Naive thymus-derived CD4-positive, alpha-beta T cell (primary cell): ENCODE results near the gene CAV2. TPM values are rescaled to one million over a fixed set of nuclear protein-coding genes. Genes with fewer than 3 reads are reported as not detected.
A peak's percentile ranks its signal among the peaks of the same experiment; 100 is the strongest.

ENCODE experiments used
- ATAC-seq: fragments of 150-1000 bp; cut with Tn5 transposase; 2 replicates; pipeline ENCODE4 v1.10.0; 2021; ENCODE audit warnings: mild to moderate bottlenecking, moderate library complexity
- CTCF ChIA-PET: fragments of 350-600 bp; sonication (Branson Sonifier 250); formaldehyde crosslinking; loops from one replicate; lab custom pipeline; 2021; ENCODE audit warnings: antibody characterized with exemption; lab: Charles Lee
- POLR2A ChIA-PET: fragments of 350-600 bp; sonication (Branson Sonifier 250); formaldehyde crosslinking; loops from one replicate; lab custom pipeline; 2021; ENCODE audit warnings: antibody characterized with exemption, inconsistent platforms; lab: Charles Lee
- DNase-seq, 9 donors: peaks; one replicate each; pipeline versions ENCODE4 v3.0.0 to v3.0.0-alpha.2; 2020 to 2022; ENCODE audit warnings: mixed read lengths in 1 of 9
- H3K27ac ChIP-seq: one replicate; pipeline ENCODE4 v1.7.0; 2013; ENCODE audit warnings: mild to moderate bottlenecking, low read depth, low read length, moderate library complexity
- H3K27me3 ChIP-seq, 2 donors: one replicate each; pipeline ENCODE4 v1.7.0; 2013; ENCODE audit warnings: low read length in 2 of 2, mild to moderate bottlenecking in 2 of 2, moderate library complexity in 2 of 2; ENCODE audit not compliant: control insufficient read depth in 2 of 2, insufficient read depth in 2 of 2
- H3K36me3 ChIP-seq, 3 experiments: 1 replicate in 2 of 3; 2 replicates in 1 of 3; pipeline ENCODE4 v1.7.0; 2013; ENCODE audit warnings: low read length in 3 of 3, mild to moderate bottlenecking in 3 of 3, moderate library complexity in 1 of 3; ENCODE audit not compliant: insufficient read depth in 3 of 3, control insufficient read depth in 2 of 3
- H3K4me1 ChIP-seq, 2 donors: one replicate each; pipeline ENCODE4 v1.7.0; 2013; ENCODE audit warnings: low read length in 2 of 2, mild to moderate bottlenecking in 2 of 2, moderate library complexity in 1 of 2; ENCODE audit not compliant: control insufficient read depth in 2 of 2, insufficient read depth in 2 of 2
- H3K4me3 ChIP-seq: 2 replicates; pipeline ENCODE4 v1.7.0; 2013; ENCODE audit warnings: mild to moderate bottlenecking, low read length
- H3K9me3 ChIP-seq, 3 experiments: 1 replicate in 2 of 3; 2 replicates in 1 of 3; pipeline ENCODE4 v1.7.0; 2013; ENCODE audit warnings: low read length in 3 of 3; ENCODE audit not compliant: control insufficient read depth in 2 of 3
- H3K27ac Mint-ChIP-seq, 9 donors: one replicate each; pipeline ENCODE4 v1.8.0; 2020 to 2022; ENCODE audit warnings: mixed read lengths in 9 of 9, mild to moderate bottlenecking in 8 of 9, moderate library complexity in 5 of 9, inconsistent platforms in 2 of 9
- H3K27me3 Mint-ChIP-seq, 5 donors: one replicate each; pipeline ENCODE4 v1.8.0; 2021 to 2022; ENCODE audit warnings: mixed read lengths in 5 of 5, mild to moderate bottlenecking in 1 of 5
- H3K36me3 Mint-ChIP-seq, 5 donors: one replicate each; pipeline ENCODE4 v1.8.0; 2020 to 2022; ENCODE audit warnings: mixed read lengths in 5 of 5, mild to moderate bottlenecking in 3 of 5, inconsistent platforms in 1 of 5
- H3K4me1 Mint-ChIP-seq, 7 donors: one replicate each; pipeline ENCODE4 v1.8.0; 2020 to 2022; ENCODE audit warnings: mixed read lengths in 7 of 7, mild to moderate bottlenecking in 3 of 7, inconsistent platforms in 1 of 7
- H3K4me3 Mint-ChIP-seq, 10 donors: one replicate each; pipeline ENCODE4 v1.8.0; 2020 to 2022; ENCODE audit warnings: mild to moderate bottlenecking in 10 of 10, mixed read lengths in 10 of 10, moderate library complexity in 6 of 10, inconsistent platforms in 2 of 10
- H3K9me3 Mint-ChIP-seq, 11 donors: one replicate each; pipeline ENCODE4 v1.8.0; 2020 to 2022; ENCODE audit warnings: mixed read lengths in 11 of 11, mild to moderate bottlenecking in 4 of 11, inconsistent platforms in 1 of 11, moderate library complexity in 1 of 11
- intact Hi-C, 2 donors: fragments of 100-400 bp; cut with micrococcal nuclease; formaldehyde crosslinking; loops; one replicate each; pipeline ENCODE4 v1.15.1; 2023
- polyA plus RNA-seq, 2 donors: library from polyadenylated mRNA; unstranded; fragments of 300-500 nt; fragmentation: Illumina TruSeq; gene quantifications; one replicate each; pipeline ENCODE4 v1.2.3, GENCODE V29; 2021
- total RNA-seq, 6 experiments: library from RNA in 5 of 6; stranded (reverse) in 5 of 6; gene quantifications; 1 replicate in 5 of 6; 2 replicates in 1 of 6; pipeline ENCODE4 v1.2.3 and lab custom pipeline; 2021 to 2026

CAV2 gene, protein sequence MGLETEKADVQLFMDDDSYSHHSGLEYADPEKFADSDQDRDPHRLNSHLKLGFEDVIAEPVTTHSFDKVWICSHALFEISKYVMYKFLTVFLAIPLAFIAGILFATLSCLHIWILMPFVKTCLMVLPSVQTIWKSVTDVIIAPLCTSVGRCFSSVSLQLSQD
- total RNA-seq (under 1 TPM in 1 of 5 experiments, not detected in 4; 0.93 TPM), polyA plus RNA-seq (not detected), total RNA-seq (lab: John Stamatoyannopoulos, UW) (0.40 reads per million)

DNA sequence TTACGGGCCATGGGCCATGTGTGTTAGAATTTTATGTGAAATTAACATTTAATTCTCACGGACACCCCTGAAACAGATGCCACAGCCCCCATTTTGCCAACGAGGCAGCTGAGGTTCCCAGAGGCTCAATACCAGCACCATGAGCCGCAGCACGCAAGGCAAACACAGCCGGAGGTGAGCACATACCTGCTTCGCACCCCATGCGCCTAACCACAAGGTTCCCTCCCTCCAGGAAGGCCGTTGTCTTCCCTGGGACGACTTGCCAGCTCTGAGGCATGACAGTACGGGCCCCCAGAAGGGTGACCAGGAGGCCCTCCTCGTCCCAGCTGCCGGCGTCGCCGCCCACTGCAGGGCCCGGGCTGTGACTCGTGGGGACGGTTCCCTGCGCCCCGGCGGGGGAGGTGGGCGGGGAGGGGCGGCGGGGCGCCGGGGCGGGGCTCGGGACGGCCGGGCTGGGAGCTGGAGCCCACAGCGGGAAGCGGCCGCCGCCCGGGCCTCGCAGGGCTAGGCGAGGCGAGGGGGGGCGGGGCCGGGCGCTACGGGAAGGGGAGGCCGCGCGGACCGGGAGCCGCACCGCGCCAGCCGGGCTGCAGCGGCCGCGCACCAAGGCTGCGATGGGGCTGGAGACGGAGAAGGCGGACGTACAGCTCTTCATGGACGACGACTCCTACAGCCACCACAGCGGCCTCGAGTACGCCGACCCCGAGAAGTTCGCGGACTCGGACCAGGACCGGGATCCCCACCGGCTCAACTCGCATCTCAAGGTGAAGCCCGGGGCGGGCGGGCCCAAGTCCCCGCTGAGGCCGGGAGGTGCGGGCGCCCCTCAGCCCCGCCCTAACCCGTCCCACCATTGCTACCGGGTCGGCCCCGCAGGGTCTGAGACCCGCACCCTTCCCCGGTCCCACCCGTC is at the start of gene CAV2:
TSS of gene CAV2 (plus strand) at position 571 of the 910 bp plus-strand sequence. CDS start at position 615, 44 bp downstream.
- Mint-ChIP-seq H3K36me3 (peaks cover 0 to 5% (median 0%) of the 10 kb centered on the region in 5 donors), H3K9me3 (peaks cover 0 to 4% (median 0%) of the 10 kb centered on the region in 11 donors), H3K27ac (peak within 1 kb of the TSS in 2 of 9 donors; percentile 6 to 86), H3K4me3 (peak within 1 kb of the TSS; percentile 56 to 84 (median 71)), H3K4me1 (peaks cover 8 to 14% (median 10%) of the 10 kb centered on the region in 7 donors), H3K27me3 (peaks cover 60 to 64% (median 63%) of the 10 kb centered on the region in 5 donors)
- intact Hi-C loops, result no loop called here
- DNase-seq (no peak), ATAC-seq (peak; percentile 49)
- H3K27me3 ChIP-seq, result peaks cover 8% of the 10 kb centered on the region in 2 donors
- ChIA-PET CTCF (no interaction called here), POLR2A (no interaction called here)
- peaks cover 0 to 12% of the 10 kb centered on the region in 2 donors for H3K4me1 ChIP-seq
- H3K4me3 ChIP-seq, result peak within 1 kb of the TSS; percentile 47
- no peaks in the 10 kb centered on the region for H3K9me3 ChIP-seq
- H3K27ac ChIP-seq, result no peak within 1 kb of the TSS
- no peaks in the 10 kb centered on the region for H3K36me3 ChIP-seq

- Mint-ChIP-seq H3K4me3 (no peak overlapping the region), H3K4me1 (no peaks in the 10 kb centered on the region), H3K9me3 (no peaks in the 10 kb centered on the region), H3K27ac (no peak overlapping the region), H3K27me3 (peaks cover 0 to 20% (median 3%) of the 10 kb centered on the region in 5 donors), H3K36me3 (no peaks in the 10 kb centered on the region)
- Histone ChIP-seq H3K36me3 (no peaks in the 10 kb centered on the region), H3K4me1 (no peaks in the 10 kb centered on the region), H3K4me3 (no peak overlapping the region), H3K27me3 (peaks cover 0 to 3% of the 10 kb centered on the region in 2 donors), H3K27ac (no peak overlapping the region), H3K9me3 (no peaks in the 10 kb centered on the region)
- POLR2A ChIA-PET, result no interaction called here
- DNase-seq (no peak), ATAC-seq (no peak)
- CTCF ChIA-PET, result no interaction called here
- intact Hi-C loops, result no loop called here
Observed at GRCh38 chr7:116449950-116450349, 49.6 kb upstream of the CAV2 start.

GRCh38 chr7:116451957-116452729 is 47.4 kb upstream of the CAV2 start:
- Mint-ChIP-seq H3K36me3 (no peaks in the 10 kb centered on the region), H3K27me3 (peaks cover 2 to 21% (median 8%) of the 10 kb centered on the region in 5 donors), H3K4me3 (no peak overlapping the region), H3K9me3 (no peaks in the 10 kb centered on the region), H3K4me1 (no peaks in the 10 kb centered on the region), H3K27ac (no peak overlapping the region)
- Histone ChIP-seq H3K36me3 (no peaks in the 10 kb centered on the region), H3K27ac (no peak overlapping the region), H3K9me3 (no peaks in the 10 kb centered on the region), H3K27me3 (peaks cover 0 to 3% of the 10 kb centered on the region in 2 donors), H3K4me1 (no peaks in the 10 kb centered on the region), H3K4me3 (no peak overlapping the region)
- DNase-seq (no peak), ATAC-seq (no peak)
- ChIA-PET CTCF (interaction anchor here (0.9 kb wide), 1 partner anchor 9 kb away, joined by 3 read pairs; no protein-coding TSS in a partner anchor), POLR2A (no interaction called here)
- intact Hi-C loops, result no loop called here

- H3K36me3 Mint-ChIP-seq, result no peaks in the 10 kb centered on the region
- Histone ChIP-seq H3K4me3 (no peak overlapping the region), H3K27me3 (peaks cover 0 to 3% of the 10 kb centered on the region in 2 donors), H3K36me3 (no peaks in the 10 kb centered on the region), H3K27ac (no peak overlapping the region), H3K4me1 (no peaks in the 10 kb centered on the region), H3K9me3 (no peaks in the 10 kb centered on the region)
- no peak for DNase-seq
- H3K4me1 Mint-ChIP-seq, result no peaks in the 10 kb centered on the region
- CTCF ChIA-PET, result no interaction called here
- intact Hi-C loops, result no loop called here
- peaks cover 0 to 21% (median 7%) of the 10 kb centered on the region in 5 donors for H3K27me3 Mint-ChIP-seq
- H3K9me3 Mint-ChIP-seq, result no peaks in the 10 kb centered on the region
- ATAC-seq, result no peak
- no peak overlapping the region for H3K27ac Mint-ChIP-seq
- POLR2A ChIA-PET, result no interaction called here
- H3K4me3 Mint-ChIP-seq, result no peak overlapping the region
Observed at GRCh38 chr7:116454377-116454776, 45.2 kb upstream of the CAV2 start.

GRCh38 chr7:116455009-116455408 is 44.5 kb upstream of the CAV2 start:
- H3K27me3 Mint-ChIP-seq, result peaks cover 0 to 16% (median 5%) of the 10 kb centered on the region in 5 donors
- peaks cover 0 to 3% of the 10 kb centered on the region in 2 donors for H3K27me3 ChIP-seq
- DNase-seq, result no peak
- no peak for ATAC-seq
- intact Hi-C loops, result no loop called here
- no peaks in the 10 kb centered on the region for H3K9me3 ChIP-seq
- no peak overlapping the region for H3K27ac ChIP-seq
- no peaks in the 10 kb centered on the region for H3K36me3 Mint-ChIP-seq
- no peak overlapping the region for H3K4me3 ChIP-seq
- ChIA-PET POLR2A (no interaction called here), CTCF (no interaction called here)
- H3K9me3 Mint-ChIP-seq, result no peaks in the 10 kb centered on the region
- no peaks in the 10 kb centered on the region for H3K4me1 Mint-ChIP-seq
- H3K4me3 Mint-ChIP-seq, result no peak overlapping the region
- H3K27ac Mint-ChIP-seq, result no peak overlapping the region
- H3K4me1 ChIP-seq, result no peaks in the 10 kb centered on the region
- no peaks in the 10 kb centered on the region for H3K36me3 ChIP-seq

- CTCF ChIA-PET, result no interaction called here
- intact Hi-C loops, result no loop called here
Observed at GRCh38 chr7:116455499-116455898, 44.0 kb upstream of the CAV2 start.

More at GRCh38 chr7:116455499-116455898, 44.0 kb upstream of the CAV2 start:
- ATAC-seq, result no peak
- Histone ChIP-seq H3K4me1 (no peaks in the 10 kb centered on the region), H3K36me3 (no peaks in the 10 kb centered on the region), H3K27ac (no peak overlapping the region), H3K4me3 (no peak overlapping the region), H3K9me3 (no peaks in the 10 kb centered on the region), H3K27me3 (peaks cover 0 to 3% of the 10 kb centered on the region in 2 donors)
- Mint-ChIP-seq H3K4me3 (no peak overlapping the region), H3K36me3 (no peaks in the 10 kb centered on the region), H3K9me3 (no peaks in the 10 kb centered on the region), H3K27ac (no peak overlapping the region), H3K27me3 (peaks cover 0 to 16% (median 5%) of the 10 kb centered on the region in 5 donors), H3K4me1 (no peaks in the 10 kb centered on the region)
- POLR2A ChIA-PET, result no interaction called here
- no peak for DNase-seq
